ENCODE measurements around the gene OR51E1.

OR51E1 gene

DNA sequence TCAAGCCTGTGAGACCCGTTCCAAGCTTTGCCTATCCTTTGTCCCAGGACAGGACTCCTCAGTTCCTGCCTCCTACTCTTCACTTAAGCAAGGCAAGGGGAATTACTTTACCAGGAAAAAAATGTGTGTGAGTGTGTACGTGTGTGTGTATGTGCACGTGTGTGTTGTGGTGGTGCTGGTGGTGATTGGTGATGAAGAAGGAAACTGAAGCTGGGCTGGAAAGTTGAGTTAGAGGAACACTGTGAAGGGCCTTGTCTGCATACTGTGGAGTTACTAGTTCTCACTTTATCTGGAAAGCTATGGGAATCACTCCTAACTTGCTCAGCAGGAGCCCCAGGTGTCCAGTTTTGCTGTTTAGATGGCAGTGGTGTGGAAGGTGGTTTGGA, 6.1 kb upstream of the OR51E1 start:
- Mint-ChIP-seq H3K4me1 (ENCODE audit: low read depth) (no peaks in the 10 kb centered on the region), H3K27me3 (peaks cover 3% of the 10 kb centered on the region), H3K9me3 (no peaks in the 10 kb centered on the region), H3K36me3 (ENCODE audit: low read depth) (no peaks in the 10 kb centered on the region), H3K4me3 (no peak overlapping the region), H3K27ac (no peak overlapping the region)
- intact Hi-C loops (cut with micrococcal nuclease): loop anchor here (10.0 kb wide), 1 partner anchor 1167 kb away; the partner anchor contains the start of gene OR52N2

DNA sequence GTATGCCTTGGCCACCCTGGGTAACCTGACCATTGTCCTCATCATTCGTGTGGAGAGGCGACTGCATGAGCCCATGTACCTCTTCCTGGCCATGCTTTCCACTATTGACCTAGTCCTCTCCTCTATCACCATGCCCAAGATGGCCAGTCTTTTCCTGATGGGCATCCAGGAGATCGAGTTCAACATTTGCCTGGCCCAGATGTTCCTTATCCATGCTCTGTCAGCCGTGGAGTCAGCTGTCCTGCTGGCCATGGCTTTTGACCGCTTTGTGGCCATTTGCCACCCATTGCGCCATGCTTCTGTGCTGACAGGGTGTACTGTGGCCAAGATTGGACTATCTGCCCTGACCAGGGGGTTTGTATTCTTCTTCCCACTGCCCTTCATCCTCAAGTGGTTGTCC, 3.9 kb upstream of the OR51E1 start:
- intact Hi-C loops (cut with micrococcal nuclease): loop anchor here (10.0 kb wide), 1 partner anchor 1165 kb away; the partner anchor contains the start of gene OR52N2
- Mint-ChIP-seq H3K36me3 (ENCODE audit: low read depth) (no peaks in the 10 kb centered on the region), H3K4me1 (ENCODE audit: low read depth) (no peaks in the 10 kb centered on the region)

DNA sequence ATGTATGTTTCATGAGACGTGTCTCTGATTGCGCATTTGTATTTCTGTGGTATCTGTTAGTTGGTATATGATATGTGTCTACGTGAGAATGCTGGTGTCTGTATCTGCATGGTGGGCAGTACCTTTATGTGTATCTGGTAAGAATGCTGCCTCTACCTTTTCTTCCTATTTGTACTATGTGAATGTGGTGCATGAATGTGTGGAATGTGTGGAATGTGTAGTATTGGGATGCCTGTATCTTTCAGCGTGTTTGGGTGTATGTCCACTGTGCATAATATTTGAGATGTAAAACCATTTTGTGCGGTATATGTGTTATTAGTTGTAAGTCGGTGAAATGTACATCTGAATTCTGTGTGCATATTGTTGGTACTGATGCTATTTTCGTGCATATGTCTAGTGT, 2.3 kb upstream of the OR51E1 start:
- H3K4me1 Mint-ChIP-seq (ENCODE audit: low read depth): no peaks in the 10 kb centered on the region
- intact Hi-C loops (cut with micrococcal nuclease): no loop called here
- H3K36me3 Mint-ChIP-seq (ENCODE audit: low read depth): no peaks in the 10 kb centered on the region
- peaks cover 3% of the 10 kb centered on the region for H3K27me3 Mint-ChIP-seq
- H3K4me3 Mint-ChIP-seq: no peak overlapping the region
- no peaks in the 10 kb centered on the region for H3K9me3 Mint-ChIP-seq
- no peak overlapping the region for H3K27ac Mint-ChIP-seq

More for the DNA sequence above, 3.9 kb upstream of the OR51E1 start:
- Mint-ChIP-seq H3K27ac (no peak overlapping the region), H3K9me3 (no peaks in the 10 kb centered on the region), H3K27me3 (peaks cover 3% of the 10 kb centered on the region), H3K4me3 (no peak overlapping the region)

DNA sequence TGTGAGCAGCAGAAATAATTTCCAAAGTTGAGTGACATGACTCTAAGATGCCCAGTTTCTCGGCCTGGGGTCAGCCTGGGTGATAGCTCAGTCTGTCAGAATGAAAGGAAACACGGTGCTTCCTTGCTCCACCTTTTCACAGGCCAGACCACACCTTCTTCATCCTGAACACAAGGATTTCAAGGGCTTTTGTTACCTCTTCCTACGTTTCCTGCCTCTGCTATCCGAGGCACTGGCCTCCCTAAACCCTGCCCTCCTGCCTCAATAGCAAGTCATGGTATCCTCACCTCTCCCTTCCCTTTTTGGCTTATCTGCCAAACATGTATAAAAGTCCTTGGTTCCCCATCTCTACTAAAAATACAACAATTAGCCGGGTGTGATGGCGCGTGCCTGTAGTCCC, 1.7 kb upstream of the OR51E1 start:
- Mint-ChIP-seq H3K27ac (no peak overlapping the region), H3K27me3 (peaks cover 3% of the 10 kb centered on the region), H3K36me3 (ENCODE audit: low read depth) (no peaks in the 10 kb centered on the region), H3K4me1 (ENCODE audit: low read depth) (no peaks in the 10 kb centered on the region), H3K4me3 (no peak overlapping the region), H3K9me3 (no peaks in the 10 kb centered on the region)
- intact Hi-C loops (cut with micrococcal nuclease): no loop called here

GRCh38 chr11:4643076-4643475, 706 bp upstream of the OR51E1 start:
- H3K9me3 Mint-ChIP-seq: no peaks in the 10 kb centered on the region
- no peak overlapping the region for H3K4me3 Mint-ChIP-seq
- H3K36me3 Mint-ChIP-seq (ENCODE audit: low read depth): no peaks in the 10 kb centered on the region
- intact Hi-C loops (cut with micrococcal nuclease): no loop called here
- no peaks in the 10 kb centered on the region for H3K4me1 Mint-ChIP-seq (ENCODE audit: low read depth)
- peaks cover 6% of the 10 kb centered on the region for H3K27me3 Mint-ChIP-seq
- H3K27ac Mint-ChIP-seq: no peak overlapping the region

GRCh38 chr11:4644233-4644632, 451 bp downstream of the OR51E1 start:
- Mint-ChIP-seq H3K4me3 (no peak overlapping the region), H3K4me1 (ENCODE audit: low read depth) (no peaks in the 10 kb centered on the region), H3K36me3 (ENCODE audit: low read depth) (no peaks in the 10 kb centered on the region), H3K27me3 (peaks cover 8% of the 10 kb centered on the region), H3K9me3 (no peaks in the 10 kb centered on the region), H3K27ac (no peak overlapping the region)
- intact Hi-C loops (cut with micrococcal nuclease): no loop called here

DNA sequence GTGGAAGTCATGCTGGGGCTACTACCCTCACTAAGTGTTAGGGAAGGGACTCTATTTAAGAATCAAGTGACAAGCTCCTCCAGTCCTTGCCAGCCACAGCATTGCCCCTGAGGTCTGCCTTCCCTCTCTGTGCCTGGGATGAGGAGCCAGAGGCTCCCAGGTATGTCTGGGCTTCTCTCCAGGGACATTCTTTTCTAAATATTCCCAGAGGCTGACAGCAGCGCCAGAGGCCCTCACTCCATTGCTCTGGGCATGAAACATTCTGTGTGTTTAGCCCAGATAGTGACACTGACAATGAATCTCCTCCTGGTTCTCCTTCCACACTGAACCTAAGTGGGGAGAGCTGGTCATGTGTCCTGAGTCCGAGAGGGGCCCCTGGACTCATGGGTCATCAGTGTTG, 2.2 kb downstream of the OR51E1 start:
- no peaks in the 10 kb centered on the region for H3K36me3 Mint-ChIP-seq (ENCODE audit: low read depth)
- no peaks in the 10 kb centered on the region for H3K4me1 Mint-ChIP-seq (ENCODE audit: low read depth)
- intact Hi-C loops (cut with micrococcal nuclease): no loop called here
- H3K4me3 Mint-ChIP-seq: no peak overlapping the region
- no peak overlapping the region for H3K27ac Mint-ChIP-seq
- no peaks in the 10 kb centered on the region for H3K9me3 Mint-ChIP-seq
- H3K27me3 Mint-ChIP-seq: peaks cover 10% of the 10 kb centered on the region

- no peak overlapping the region for H3K4me3 Mint-ChIP-seq
Observed at GRCh38 chr11:4647766-4648165, 4.0 kb downstream of the OR51E1 start.

GRCh38 chr11:4654635-4655369, 11.0 kb downstream of the OR51E1 start:
- Mint-ChIP-seq H3K27me3 (no peaks in the 10 kb centered on the region), H3K36me3 (ENCODE audit: low read depth) (no peaks in the 10 kb centered on the region), H3K4me3 (no peak overlapping the region), H3K27ac (no peak overlapping the region), H3K9me3 (peaks cover 5% of the 10 kb centered on the region), H3K4me1 (ENCODE audit: low read depth) (no peaks in the 10 kb centered on the region)
- intact Hi-C loops (cut with micrococcal nuclease): no loop called here

More at GRCh38 chr11:4647766-4648165, 4.0 kb downstream of the OR51E1 start:
- Mint-ChIP-seq H3K27me3 (peaks cover 7% of the 10 kb centered on the region), H3K4me1 (ENCODE audit: low read depth) (no peaks in the 10 kb centered on the region), H3K9me3 (no peaks in the 10 kb centered on the region), H3K27ac (no peak overlapping the region), H3K36me3 (ENCODE audit: low read depth) (no peaks in the 10 kb centered on the region)
- intact Hi-C loops (cut with micrococcal nuclease): no loop called here

DNA sequence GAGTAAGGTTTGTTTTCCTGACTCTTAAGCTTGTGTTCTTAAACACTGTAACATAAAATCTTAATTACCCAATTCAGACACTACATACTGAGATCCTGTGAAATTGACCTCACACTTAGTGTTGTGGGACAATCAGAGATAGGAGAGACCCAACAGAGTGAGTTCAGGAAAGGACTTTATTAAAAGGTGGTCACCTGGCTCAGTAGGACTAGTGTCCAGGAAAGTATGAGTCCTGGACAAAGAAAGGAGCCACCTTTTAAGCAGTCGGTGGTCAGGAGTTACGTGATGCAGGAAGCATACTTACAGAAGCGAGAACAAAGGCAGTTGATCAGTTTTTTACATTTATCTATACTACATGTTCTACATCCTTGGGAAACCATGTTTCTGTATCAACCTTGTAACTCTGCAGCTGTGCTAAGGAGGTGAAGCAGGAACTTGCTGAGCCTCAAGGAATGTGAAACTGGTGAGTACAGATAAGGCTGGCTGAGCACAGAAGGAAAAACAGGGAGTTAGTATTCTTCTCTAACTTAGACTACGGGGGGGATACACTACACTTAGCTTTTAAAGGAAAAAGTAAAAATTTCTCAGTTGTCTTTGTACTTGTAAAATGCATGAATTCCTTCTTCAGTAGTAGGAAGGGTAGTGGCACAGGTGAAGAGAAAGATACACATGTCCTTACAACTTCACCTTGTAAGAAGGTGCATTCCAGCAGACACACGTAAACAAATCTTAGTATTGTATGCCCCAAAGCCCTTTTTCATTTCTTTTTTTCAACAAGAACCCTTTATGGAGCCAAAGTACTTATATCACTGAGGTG, 15.1 kb downstream of the OR51E1 start:
- Mint-ChIP-seq H3K4me3 (no peak overlapping the region), H3K27ac (no peak overlapping the region), H3K27me3 (peaks cover 2% of the 10 kb centered on the region), H3K36me3 (ENCODE audit: low read depth) (no peaks in the 10 kb centered on the region), H3K9me3 (no peaks in the 10 kb centered on the region), H3K4me1 (ENCODE audit: low read depth) (no peaks in the 10 kb centered on the region)
- intact Hi-C loops (cut with micrococcal nuclease): no loop called here

- Mint-ChIP-seq H3K9me3 (no peaks in the 10 kb centered on the region), H3K27ac (no peak overlapping the region), H3K4me3 (no peak overlapping the region), H3K36me3 (ENCODE audit: low read depth) (no peaks in the 10 kb centered on the region), H3K27me3 (peaks cover 2% of the 10 kb centered on the region), H3K4me1 (ENCODE audit: low read depth) (no peaks in the 10 kb centered on the region)
- intact Hi-C loops (cut with micrococcal nuclease): no loop called here
Observed at GRCh38 chr11:4662876-4663275, 19.1 kb downstream of the OR51E1 start.

GRCh38 chr11:4664183-4664582, 20.4 kb downstream of the OR51E1 start:
- Mint-ChIP-seq H3K27ac (no peak overlapping the region), H3K4me3 (no peak overlapping the region)

GRCh38 chr11:4664786-4665185, 21.0 kb downstream of the OR51E1 start:
- Mint-ChIP-seq H3K36me3 (ENCODE audit: low read depth) (no peaks in the 10 kb centered on the region), H3K9me3 (no peaks in the 10 kb centered on the region), H3K27ac (no peak overlapping the region), H3K4me3 (no peak overlapping the region), H3K27me3 (peaks cover 2% of the 10 kb centered on the region), H3K4me1 (ENCODE audit: low read depth) (no peaks in the 10 kb centered on the region)
- intact Hi-C loops (cut with micrococcal nuclease): no loop called here

More at GRCh38 chr11:4664183-4664582, 20.4 kb downstream of the OR51E1 start:
- Mint-ChIP-seq H3K4me1 (ENCODE audit: low read depth) (no peaks in the 10 kb centered on the region), H3K27me3 (peaks cover 2% of the 10 kb centered on the region), H3K9me3 (no peaks in the 10 kb centered on the region), H3K36me3 (ENCODE audit: low read depth) (no peaks in the 10 kb centered on the region)
- intact Hi-C loops (cut with micrococcal nuclease): no loop called here

GRCh38 chr11:4665424-4665823, 21.6 kb downstream of the OR51E1 start:
- H3K4me1 Mint-ChIP-seq (ENCODE audit: low read depth): no peaks in the 10 kb centered on the region
- peaks cover 2% of the 10 kb centered on the region for H3K27me3 Mint-ChIP-seq
- intact Hi-C loops (cut with micrococcal nuclease): no loop called here
- H3K27ac Mint-ChIP-seq: no peak overlapping the region
- H3K4me3 Mint-ChIP-seq: no peak overlapping the region
- H3K9me3 Mint-ChIP-seq: no peaks in the 10 kb centered on the region
- H3K36me3 Mint-ChIP-seq (ENCODE audit: low read depth): no peaks in the 10 kb centered on the region

Data from dendritic cell treated with granulocyte-macrophage colony-stimulating factor and Interleukin-4, amounts not matched to agents 40 ng/mL and 50 ng/mL, for 4 days (primary cell).